GM04504 (cell line): Measurements from ENCODE around the gene NTN3.

Source experiments
- DNase-seq: peaks from one replicate; pipeline ENCODE4 v3.0.0-alpha.2; 2012; ENCODE audit warnings: low read depth

NTN3 gene

GRCh38 chr16:2466667-2467527, 4.2 kb upstream of the NTN3 start:
- DNase-seq, result no peak

- no peak for DNase-seq
Observed at GRCh38 chr16:2467528-2468232, 3.4 kb upstream of the NTN3 start.

DNA sequence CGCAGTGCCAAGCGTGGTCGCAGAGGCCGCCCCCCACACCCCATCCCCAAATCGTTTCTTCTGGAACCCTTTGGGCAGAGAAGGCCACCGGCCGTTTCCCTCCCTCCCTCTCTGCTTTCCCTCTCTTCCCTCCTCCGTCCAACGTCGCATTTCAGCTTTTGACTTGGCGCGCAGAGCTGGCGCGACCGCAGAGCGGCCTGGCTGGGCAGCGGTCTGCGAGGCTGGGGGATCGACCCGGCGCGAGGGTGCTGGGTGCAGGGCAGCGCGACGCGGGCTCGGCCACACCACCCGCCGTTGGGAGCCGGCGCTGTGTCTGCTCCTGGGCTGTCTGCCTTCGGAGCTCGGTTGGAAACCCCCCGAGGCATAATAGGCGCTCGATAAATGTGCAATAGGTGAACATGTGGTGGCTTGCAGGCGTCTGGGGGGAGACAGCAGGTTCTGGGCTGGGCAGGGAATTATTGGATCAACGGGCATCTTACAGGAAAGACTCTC, 2.8 kb upstream of the NTN3 start:
- DNase-seq, result no peak

DNA sequence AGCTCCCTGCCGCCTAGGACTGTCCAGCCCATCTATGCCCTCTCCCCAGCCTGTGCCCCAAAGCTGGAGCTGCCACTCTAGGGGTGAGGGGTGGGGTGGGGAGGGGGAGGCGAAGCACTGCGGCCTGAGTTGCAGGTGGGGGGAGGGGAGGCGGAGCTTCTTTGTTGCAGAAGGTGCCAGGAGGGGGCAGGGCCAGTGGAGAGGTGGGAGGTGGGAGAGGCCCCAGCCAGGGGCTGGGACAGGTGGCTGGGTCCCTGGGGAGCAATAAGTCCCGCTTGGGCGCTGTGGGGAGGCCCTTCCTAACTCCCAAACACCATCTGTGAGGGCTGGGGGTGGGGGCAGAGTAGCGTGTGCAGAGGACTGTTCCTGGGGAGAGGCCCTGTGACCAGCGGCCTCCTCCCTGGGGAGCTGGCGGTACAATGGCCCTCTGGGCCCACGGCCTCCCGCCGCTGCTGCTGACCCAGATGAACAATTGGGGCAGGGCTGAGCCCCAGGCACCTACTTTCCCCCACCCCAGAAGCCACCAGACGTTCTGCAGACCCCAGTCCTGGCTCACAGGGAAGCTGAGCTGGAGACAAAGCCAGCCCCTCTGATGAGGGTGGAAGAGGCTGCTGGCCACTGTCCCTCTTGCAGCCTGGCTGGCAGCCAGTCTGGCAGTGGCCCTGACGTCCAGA, 2.2 kb upstream of the NTN3 start:
- DNase-seq, result no peak

- DNase-seq, result no peak
Observed at GRCh38 chr16:2469399-2470233, 1.5 kb upstream of the NTN3 start.

DNA sequence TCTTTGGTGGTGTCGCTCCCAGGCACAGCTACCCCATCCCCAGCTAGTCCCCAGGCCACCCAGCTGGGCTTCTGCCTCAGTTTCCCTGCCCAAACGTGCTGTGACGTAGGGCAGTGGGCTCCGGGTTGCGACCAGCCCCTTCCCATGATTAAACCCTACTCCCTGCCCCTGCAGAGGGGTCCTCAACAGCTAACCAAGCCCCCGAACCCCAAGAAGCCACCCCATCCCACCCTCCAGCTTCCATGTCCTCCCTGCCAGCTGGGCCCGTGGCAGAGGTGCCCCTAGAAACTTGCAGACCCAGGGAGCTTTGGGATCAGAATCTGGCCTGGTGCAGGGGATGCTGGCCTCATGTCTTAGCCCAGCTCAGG, 879 bp upstream of the NTN3 start:
- no peak for DNase-seq

- DNase-seq, result no peak
Observed at GRCh38 chr16:2470603-2471015, 488 bp upstream of the NTN3 start.

DNA sequence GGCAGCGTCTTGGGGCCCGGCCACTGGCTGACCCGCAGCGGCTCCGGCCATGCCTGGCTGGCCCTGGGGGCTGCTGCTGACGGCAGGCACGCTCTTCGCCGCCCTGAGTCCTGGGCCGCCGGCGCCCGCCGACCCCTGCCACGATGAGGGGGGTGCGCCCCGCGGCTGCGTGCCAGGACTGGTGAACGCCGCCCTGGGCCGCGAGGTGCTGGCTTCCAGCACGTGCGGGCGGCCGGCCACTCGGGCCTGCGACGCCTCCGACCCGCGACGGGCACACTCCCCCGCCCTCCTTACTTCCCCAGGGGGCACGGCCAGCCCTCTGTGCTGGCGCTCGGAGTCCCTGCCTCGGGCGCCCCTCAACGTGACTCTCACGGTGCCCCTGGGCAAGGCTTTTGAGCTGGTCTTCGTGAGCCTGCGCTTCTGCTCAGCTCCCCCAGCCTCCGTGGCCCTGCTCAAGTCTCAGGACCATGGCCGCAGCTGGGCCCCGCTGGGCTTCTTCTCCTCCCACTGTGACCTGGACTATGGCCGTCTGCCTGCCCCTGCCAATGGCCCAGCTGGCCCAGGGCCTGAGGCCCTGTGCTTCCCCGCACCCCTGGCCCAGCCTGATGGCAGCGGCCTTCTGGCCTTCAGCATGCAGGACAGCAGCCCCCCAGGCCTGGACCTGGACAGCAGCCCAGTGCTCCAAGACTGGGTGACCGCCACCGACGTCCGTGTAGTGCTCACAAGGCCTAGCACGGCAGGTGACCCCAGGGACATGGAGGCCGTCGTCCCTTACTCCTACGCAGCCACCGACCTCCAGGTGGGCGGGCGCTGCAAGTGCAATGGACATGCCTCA, 773 bp downstream of the NTN3 start:
- no peak for DNase-seq

- no peak for DNase-seq
Observed at GRCh38 chr16:2472488-2472864, 1.4 kb downstream of the NTN3 start.

- no peak for DNase-seq
Observed at GRCh38 chr16:2472885-2473445, 1.9 kb downstream of the NTN3 start.

GRCh38 chr16:2473446-2473926, 2.4 kb downstream of the NTN3 start:
- DNase-seq, result no peak

GRCh38 chr16:2473999-2474876, 3.1 kb downstream of the NTN3 start:
- DNase-seq, result no peak

DNA sequence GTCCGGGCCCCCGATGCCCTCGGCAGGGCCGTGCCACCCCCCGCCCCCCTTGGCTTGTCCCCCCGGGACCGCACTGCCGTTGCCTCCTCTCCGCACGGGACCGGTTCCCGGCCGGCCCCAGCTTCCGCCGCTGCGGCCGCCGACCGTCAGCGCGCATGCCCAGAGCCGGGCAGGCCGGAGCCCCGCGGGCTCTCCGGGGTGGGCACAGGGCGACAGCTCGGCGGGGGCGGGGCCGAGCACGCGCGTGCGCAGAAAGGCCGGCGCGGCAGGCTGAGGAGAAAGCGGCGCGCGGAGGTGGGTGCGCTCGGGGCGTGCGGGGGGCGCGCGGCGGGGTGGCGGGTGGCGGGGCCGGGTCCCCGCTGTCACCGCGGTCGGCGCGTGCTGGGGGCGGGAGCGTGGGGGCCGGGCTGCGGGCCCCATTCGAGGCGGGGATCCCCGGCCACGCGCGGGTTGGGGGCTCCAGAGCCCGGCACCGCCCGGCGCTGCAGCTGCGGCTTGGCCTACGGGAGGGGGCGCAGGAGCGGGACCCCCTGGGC, 3.8 kb downstream of the NTN3 start, which contains the start of gene TBC1D24:
TBC1D24 (plus strand) TSS at position 251 of the 536 bp plus-strand sequence. CDS start 21,022 bp downstream, outside the sequence.
- DNase-seq, result peak; percentile 64

DNA sequence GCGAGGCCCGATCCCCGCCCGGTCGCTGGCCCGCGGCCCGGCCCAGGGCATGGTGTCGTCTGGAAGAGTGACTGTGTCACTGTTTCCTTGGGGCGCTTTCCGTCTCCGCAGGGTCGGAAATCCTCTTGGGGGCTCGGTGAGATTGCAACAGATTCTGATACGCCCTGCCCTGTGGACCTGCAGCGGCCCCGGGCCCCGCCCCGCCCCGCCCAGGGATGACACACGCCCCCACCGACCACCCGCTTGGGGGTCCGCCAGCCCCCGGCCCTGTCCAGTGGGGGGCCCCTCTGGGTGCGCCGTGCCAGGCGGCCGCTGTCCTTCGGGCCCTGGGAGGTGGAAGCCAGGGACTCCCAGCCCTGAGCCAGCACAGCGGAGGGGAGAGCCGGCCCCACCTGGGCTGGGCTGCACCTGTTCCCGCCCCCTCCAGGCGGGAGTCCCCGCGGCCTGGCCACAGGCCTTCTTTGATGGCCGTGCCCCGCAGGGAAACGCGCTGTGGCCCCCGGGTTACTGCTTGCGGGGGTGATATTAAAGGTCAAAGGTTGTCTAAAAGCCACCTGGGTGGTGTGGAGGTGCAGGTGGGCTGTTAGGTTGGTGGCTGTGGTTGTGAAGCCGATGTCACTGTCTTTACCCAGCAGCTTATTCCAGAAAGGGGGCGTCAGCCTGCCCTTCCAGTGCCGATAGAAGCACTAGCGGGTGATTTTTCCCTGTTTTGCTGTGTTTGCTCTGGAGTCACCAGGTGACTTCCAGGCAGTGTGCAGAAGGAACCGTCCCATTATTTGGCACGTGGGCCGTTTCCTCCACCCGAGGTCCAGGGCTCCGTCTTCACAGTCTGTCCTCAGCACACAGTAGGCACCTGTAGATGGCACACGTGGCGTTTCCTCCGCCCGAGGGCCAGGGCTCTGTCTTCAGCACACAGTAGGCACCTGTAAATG, 4.6 kb downstream of the NTN3 start:
- DNase-seq, result no peak

DNA sequence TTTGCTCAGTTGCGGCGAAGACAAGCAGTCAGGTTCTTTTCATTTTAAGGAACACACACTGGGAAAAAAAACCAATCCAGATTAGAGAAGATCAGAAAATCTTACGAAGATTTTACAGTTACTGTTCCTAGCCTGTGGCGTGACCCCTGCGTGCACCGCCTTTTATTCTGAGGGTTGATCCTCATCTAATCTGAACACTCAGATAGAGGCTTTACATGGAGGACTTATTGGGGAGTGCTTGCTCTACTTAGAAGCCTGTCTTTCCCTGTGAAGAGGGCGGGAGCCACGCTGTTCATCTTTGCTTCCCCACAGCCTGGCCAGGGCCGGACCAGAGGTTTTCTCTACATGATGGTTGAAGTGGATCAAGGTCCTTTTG, 5.2 kb downstream of the NTN3 start:
- DNase-seq, result no peak

- no peak for DNase-seq
Observed at GRCh38 chr16:2476741-2477140, 5.6 kb downstream of the NTN3 start.

DNA sequence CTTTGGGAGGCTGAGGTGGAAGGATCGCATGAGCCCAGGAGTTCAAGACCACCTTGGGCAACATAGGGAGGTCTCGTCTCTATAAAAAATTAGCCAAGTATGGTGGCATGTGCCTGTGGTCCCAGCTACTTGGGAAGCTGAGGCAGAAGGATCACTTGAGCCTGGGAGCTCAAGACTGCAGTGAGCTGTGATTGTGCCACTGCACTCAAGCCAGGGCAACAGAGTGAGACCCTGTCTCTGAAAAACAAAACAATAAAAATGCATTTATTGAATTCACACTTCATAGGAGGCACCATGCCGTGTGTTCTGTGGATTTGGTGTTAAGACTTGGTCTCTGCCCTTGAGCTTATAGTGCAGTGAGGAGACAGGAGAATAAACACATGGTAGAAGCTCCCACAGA, 6.2 kb downstream of the NTN3 start:
- no peak for DNase-seq

DNA sequence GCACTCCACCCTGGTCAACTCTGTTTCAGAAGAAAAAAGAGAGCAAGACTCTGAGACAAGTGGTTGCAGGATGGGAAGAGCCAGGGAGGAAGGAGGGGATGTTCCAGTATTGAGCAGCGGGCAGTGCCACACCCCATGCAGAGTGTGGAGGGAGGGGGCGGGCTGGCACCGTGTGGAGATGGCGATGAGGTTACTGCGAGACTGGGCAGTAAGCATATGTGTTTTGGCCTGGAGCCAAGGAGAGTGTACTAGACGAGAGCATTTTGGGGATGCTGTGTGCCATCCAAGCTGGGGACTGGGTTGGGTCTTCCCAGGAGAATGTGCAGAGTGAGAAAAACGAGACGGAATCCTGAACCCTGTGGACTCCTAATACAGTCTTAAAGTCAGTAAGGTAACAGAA, 7.2 kb downstream of the NTN3 start:
- no peak for DNase-seq
